ENCODE measurements around the gene PSPN.
A peak's percentile ranks its signal among the peaks of the same experiment; 100 is the strongest.

PSPN gene, protein sequence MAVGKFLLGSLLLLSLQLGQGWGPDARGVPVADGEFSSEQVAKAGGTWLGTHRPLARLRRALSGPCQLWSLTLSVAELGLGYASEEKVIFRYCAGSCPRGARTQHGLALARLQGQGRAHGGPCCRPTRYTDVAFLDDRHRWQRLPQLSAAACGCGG

GRCh38 chr19:6375411-6376010 lies at the start of gene PSPN:
PSPN (minus strand) TSS chr19:6375933; CDS start chr19:6375849, 84 bp downstream.
- DNase-seq (ENCODE audit: low spot score), result no peak

DNA sequence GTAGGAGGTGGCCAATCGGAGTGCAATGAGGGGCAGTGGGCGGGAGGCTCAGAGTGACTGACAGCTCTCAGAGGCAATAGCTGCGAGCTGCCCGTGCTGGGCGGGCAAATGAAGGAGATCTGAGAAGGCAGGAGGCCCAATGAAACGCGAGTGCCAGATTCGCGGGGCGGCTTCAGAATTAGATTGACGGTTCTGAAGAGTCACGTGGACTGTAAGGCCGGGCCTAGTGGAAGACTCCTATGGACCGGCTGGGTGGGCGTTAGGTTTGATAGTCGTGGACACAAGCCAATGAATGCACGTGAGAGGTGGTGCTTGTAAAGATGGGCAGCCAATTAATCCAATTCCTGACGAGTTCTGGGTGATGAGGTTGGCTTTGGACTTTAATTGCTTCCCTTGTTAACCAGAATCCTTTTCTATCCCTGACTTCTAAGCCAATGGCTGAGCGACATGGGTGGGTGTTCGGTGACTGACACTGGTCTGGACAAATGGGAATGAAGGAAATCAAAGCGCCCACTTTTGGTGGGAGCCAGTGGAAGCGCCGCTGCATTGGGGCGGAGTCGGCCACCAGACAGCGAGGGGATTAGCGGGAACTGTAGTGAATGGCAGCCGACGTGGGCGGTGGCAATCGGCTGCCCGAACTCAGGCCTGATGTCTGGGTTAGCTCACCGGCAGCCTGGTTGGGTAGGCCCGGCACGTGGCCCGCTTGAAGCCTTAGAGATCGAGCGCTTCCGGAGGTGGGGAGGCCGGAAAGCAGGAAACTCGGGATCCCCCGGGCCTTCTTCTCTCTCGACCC lies 49.4 kb upstream of the PSPN start:
- peak; percentile 100 for DNase-seq (ENCODE audit: low spot score)

GRCh38 chr19:6424195-6424938 lies 48.6 kb upstream of the PSPN start, which contains the start of gene KHSRP:
KHSRP (minus strand) TSS chr19:6424811; CDS start chr19:6424701, 110 bp downstream.
- DNase-seq (ENCODE audit: low spot score), result no peak

- DNase-seq (ENCODE audit: low spot score), result no peak
Measured at GRCh38 chr19:6423499-6424194, 47.9 kb upstream of the PSPN start.

- DNase-seq (ENCODE audit: low spot score), result no peak
Measured at GRCh38 chr19:6421075-6422014, 45.6 kb upstream of the PSPN start.

GRCh38 chr19:6418562-6418932 lies 42.8 kb upstream of the PSPN start:
- no peak for DNase-seq (ENCODE audit: low spot score)

GRCh38 chr19:6417713-6418561 lies 42.2 kb upstream of the PSPN start:
- no peak for DNase-seq (ENCODE audit: low spot score)

DNA sequence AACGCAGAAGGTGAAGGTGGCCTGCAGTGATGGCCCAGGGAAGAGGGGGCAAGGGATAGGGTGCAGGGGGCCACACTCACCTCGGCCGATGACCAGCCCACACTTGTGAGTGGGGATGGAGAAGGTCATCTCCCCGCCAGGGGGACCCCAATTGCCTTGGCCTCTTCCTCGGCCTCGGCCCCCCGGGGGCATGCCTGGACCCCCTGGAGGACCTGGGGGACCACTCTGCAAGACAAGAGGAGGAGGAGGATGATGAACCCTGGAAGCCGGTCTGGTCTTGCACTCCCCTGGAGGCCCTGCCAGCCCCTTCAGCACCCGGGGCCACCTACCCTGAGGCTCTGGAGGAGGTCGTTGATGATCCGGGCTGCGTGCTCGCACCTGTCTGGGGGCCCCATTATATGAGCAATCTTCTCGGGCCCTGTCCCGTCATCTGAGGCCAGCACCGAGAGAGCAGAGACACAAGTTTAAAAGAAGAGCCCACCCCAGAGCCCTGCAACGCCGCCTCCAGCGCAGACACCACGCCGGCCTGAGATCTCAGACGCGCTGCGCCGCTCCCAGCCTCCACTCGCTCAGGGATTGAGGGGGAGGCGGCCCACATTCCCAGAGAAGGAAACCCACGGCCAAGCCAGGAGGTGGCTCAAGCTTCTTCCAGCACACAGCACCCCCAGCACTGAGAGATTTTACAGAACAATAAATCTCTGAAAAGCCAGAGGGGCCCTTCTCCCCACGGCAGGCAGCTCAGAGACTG lies 41.1 kb upstream of the PSPN start:
- no peak for DNase-seq (ENCODE audit: low spot score)

GRCh38 chr19:6415591-6416190 lies 40.0 kb upstream of the PSPN start:
- no peak for DNase-seq (ENCODE audit: low spot score)

DNA sequence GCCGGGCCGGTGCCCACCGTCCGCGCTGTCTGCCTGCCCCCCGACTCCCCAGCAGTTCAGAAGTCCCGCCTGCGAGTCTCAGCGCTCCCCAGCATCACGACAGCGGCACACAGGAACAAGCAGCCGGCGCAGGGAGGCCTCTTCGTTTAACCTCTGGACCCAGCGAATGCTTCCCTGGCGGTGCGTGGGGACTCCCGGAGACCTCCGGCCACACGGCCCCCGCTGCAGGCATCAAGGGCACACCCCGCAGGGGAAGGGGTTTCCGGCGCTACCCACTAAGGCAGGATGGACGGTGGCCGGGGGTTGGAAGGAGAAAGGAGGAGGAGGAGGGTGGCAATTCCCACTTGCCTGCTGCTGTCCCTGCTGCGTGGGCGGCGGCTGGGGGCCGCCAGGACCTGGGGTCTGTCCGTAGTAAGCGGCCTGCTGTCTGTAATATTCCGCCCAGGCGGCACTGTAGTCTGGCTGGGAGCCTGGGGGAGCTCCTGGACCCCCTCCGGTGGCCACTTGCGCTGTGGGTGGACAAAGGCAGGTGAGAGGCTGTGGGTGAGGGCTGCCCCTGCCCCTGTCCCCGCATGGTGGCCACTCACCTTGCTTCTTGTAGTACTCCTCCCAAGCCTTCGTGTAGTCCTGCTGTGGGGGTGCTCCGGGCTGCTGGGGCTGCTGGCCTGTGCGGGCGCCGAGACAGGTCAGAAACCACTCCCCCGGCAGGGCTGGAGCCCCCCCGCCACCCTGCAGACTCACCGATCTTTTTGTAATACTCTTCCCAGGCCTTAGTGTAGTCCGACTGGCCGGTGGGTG lies 39.3 kb upstream of the PSPN start:
- DNase-seq (ENCODE audit: low spot score), result no peak

- no peak for DNase-seq (ENCODE audit: low spot score)
Measured at GRCh38 chr19:6413721-6414643, 38.2 kb upstream of the PSPN start.

DNA sequence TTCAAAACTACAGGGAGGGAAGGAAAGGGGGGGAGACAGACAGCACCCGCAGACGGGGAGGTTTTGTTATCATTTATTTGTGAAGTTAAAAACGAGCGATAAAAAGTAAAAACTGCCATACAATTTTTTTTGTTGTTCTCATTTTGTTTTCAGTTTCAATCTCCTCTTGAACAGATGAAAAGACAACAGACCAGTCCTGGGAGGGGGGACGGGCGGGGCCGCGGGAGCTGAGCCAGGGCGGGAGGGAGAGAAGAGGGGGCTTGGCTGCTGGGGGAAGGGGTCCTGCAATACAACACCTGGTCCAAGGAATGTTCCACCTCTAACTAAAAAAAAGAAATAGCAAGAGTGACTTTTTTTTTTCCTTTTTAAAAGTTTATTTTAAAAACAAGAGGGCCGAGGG lies 37.6 kb upstream of the PSPN start:
- DNase-seq (ENCODE audit: low spot score), result no peak

GRCh38 chr19:6412447-6413091 lies 36.8 kb upstream of the PSPN start:
- DNase-seq (ENCODE audit: low spot score), result peak; percentile 45

GRCh38 chr19:6412061-6412446 lies 36.3 kb upstream of the PSPN start:
- DNase-seq (ENCODE audit: low spot score), result no peak

DNA sequence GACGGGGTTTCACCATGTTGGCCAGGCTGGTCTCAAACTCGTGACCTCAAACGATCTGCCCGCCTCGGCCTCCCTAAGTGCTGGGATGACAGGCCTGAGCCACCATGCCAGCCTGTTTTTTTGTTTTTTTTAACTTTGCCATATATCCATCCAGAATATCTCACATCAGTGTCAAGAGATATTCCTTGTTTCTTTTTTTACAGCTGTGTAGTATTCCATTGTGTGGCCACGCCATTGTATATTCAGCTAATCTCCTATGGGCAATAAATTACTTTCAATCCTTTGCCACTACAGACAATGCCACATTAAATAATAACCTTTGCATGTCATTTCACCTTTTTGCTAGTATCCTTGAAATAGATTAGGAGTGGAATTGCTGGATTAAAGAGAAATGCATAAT lies 33.6 kb upstream of the PSPN start:
- no peak for DNase-seq (ENCODE audit: low spot score)

GRCh38 chr19:6406401-6406800 lies 30.7 kb upstream of the PSPN start:
- no peak for DNase-seq (ENCODE audit: low spot score)
